Measurements from ENCODE around the gene ELAC1.

The ELAC1 gene

GRCh38 chr18:51037230-51037629, 69.4 kb downstream of the ELAC1 start:
- H3K4me2 ChIP-seq (ENCODE audit: low read length), result no peak overlapping the region
- H3K79me2 ChIP-seq (ENCODE audit: low read length), result peaks cover 99% of the 10 kb centered on the region
- H3K36me3 ChIP-seq (replicated peaks; ENCODE audit: low read depth, low read length), result peaks cover 32% of the 10 kb centered on the region
- no peak overlapping the region for H3K9ac ChIP-seq (ENCODE audit: low read length)
- H4K20me1 ChIP-seq (ENCODE audit: insufficient read depth, low read length), result peaks cover 96% of the 10 kb centered on the region
- H3K27me3 ChIP-seq (ENCODE audit: low read depth, low read length), result no peaks in the 10 kb centered on the region
- no peak overlapping the region for H2AFZ ChIP-seq (ENCODE audit: low read depth, low read length)
- TF ChIP-seq EZH2phosphoT487 (IDR thresholded peaks at IDR 0.05; ENCODE audit: low read depth) (no peak), CTCF (IDR thresholded peaks at IDR 0.05; ENCODE audit: low read depth, low read length) (no peak)
- H3K9me3 ChIP-seq (ENCODE audit: insufficient read depth, low read length), result no peaks in the 10 kb centered on the region
- peaks cover 16% of the 10 kb centered on the region for H3K4me1 ChIP-seq (ENCODE audit: low read length)
- H3K4me3 ChIP-seq (ENCODE audit: low read length), result no peak overlapping the region
- no peak overlapping the region for H3K27ac ChIP-seq (ENCODE audit: low read length)
